Measurements from ENCODE around the gene TTC23L.

DNA sequence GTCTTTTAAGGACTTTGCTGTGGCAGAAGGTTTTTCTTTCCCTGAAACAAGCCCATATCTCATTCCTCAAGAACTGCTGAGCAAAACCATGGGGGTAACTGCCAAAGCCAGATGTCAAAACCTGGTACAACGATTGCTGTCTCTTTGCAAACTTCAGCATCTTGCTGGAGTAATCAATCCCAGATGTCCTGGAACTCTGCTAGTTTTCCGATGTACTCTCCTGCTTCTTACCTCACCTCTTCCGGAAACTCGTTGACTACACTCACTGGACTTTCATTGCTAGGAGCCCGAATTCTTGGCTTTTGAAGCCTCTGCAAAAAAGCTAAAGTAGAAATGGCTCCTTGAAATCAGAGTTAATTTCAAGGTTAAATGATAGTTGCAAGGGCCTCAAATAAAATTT lies 53.0 kb downstream of the TTC23L start:
- TF ChIP-seq, protein P1, sequence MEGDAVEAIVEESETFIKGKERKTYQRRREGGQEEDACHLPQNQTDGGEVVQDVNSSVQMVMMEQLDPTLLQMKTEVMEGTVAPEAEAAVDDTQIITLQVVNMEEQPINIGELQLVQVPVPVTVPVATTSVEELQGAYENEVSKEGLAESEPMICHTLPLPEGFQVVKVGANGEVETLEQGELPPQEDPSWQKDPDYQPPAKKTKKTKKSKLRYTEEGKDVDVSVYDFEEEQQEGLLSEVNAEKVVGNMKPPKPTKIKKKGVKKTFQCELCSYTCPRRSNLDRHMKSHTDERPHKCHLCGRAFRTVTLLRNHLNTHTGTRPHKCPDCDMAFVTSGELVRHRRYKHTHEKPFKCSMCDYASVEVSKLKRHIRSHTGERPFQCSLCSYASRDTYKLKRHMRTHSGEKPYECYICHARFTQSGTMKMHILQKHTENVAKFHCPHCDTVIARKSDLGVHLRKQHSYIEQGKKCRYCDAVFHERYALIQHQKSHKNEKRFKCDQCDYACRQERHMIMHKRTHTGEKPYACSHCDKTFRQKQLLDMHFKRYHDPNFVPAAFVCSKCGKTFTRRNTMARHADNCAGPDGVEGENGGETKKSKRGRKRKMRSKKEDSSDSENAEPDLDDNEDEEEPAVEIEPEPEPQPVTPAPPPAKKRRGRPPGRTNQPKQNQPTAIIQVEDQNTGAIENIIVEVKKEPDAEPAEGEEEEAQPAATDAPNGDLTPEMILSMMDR (IDR thresholded peaks at IDR 0.05): no peak
- TF ChIP-seq POLR2A (IDR thresholded peaks at IDR 0.05): no peak
